Heart left ventricle (tissue), 16 donors: ENCODE results near the gene MORC3. TPM values are rescaled to one million over a fixed set of nuclear protein-coding genes. Genes with fewer than 3 reads are reported as not detected.
"Not testable (repeated sequence)": the region's sequence is repeated elsewhere in the genome, so short reads cannot be mapped to it uniquely, and the experiment has no call there.

Source experiments
- ATAC-seq, 4 donors: fragments of 200-7000 bp; cut with Tn5 transposase; one replicate each; pipeline ENCODE4 v1.9.1; 2020 to 2022; ENCODE audit warnings: moderate library complexity in 4 of 4, mild to moderate bottlenecking in 3 of 4, moderate number of reproducible peaks in 1 of 4
- DNase-seq, 5 donors: peaks; one replicate each; pipeline ENCODE4 v3.0.0-alpha.2; 2020
- H3K27ac ChIP-seq, 12 donors: fragments of 200-600 bp; sonication (generic) in 4 of 12; one replicate each; pipeline versions ENCODE4 v1.5.0 to v1.8.0; 2016 to 2022; ENCODE audit warnings: mild to moderate bottlenecking in 2 of 12
- H3K27me3 ChIP-seq, 9 donors: fragments of 200-600 bp; sonication (generic) in 2 of 9; one replicate each; pipeline versions ENCODE4 v1.5.1 to v1.8.0; 2016 to 2022; ENCODE audit warnings: mild to moderate bottlenecking in 3 of 9
- H3K36me3 ChIP-seq, 9 donors: fragments of 200-600 bp; sonication (generic) in 2 of 9; one replicate each; pipeline versions ENCODE4 v1.5.0 to v1.8.0; 2018 to 2022; ENCODE audit warnings: mild to moderate bottlenecking in 2 of 9
- H3K4me1 ChIP-seq, 12 donors: fragments of 200-600 bp; sonication (generic) in 4 of 12; one replicate each; pipeline versions ENCODE4 v1.5.0 to v1.8.0; 2016 to 2022; ENCODE audit warnings: mild to moderate bottlenecking in 3 of 12
- H3K4me3 ChIP-seq, 12 donors: fragments of 200-600 bp; sonication (generic) in 4 of 12; one replicate each; pipeline versions ENCODE4 v1.5.0 to v1.8.0; 2017 to 2022; ENCODE audit warnings: mild to moderate bottlenecking in 9 of 12, moderate library complexity in 4 of 12
- H3K9me3 ChIP-seq, 12 donors: fragments of 200-600 bp; sonication (generic) in 4 of 12; one replicate each; pipeline versions ENCODE4 v1.5.0 to v1.8.0; 2016 to 2022; ENCODE audit warnings: mild to moderate bottlenecking in 1 of 12
- CTCF ChIP-seq, 12 donors: fragments of 200-600 bp; sonication (generic) in 4 of 12; IDR thresholded peaks; one replicate each; pipeline versions ENCODE4 v1.5.0 to v1.8.0; 2018 to 2022; ENCODE audit warnings: antibody characterized with exemption in 12 of 12, mild to moderate bottlenecking in 5 of 12
- POLR2A ChIP-seq, 2 donors: fragments of 450-650 bp; IDR thresholded peaks; one replicate each; pipeline ENCODE4 v1.6.1; 2017; ENCODE audit warnings: antibody characterized with exemption in 2 of 2, mild to moderate bottlenecking in 2 of 2, moderate library complexity in 2 of 2
- WGBS, 4 donors: extraction: QIAGEN DNeasy Blood & Tissue Kit in 2 of 4; methylation state at CpG; one replicate each; pipeline versions ENCODE4 v1.1.5 to v1.1.7; 2013 to 2018; 5-methylcytosine and 5-hydroxymethylcytosine counted together
- intact Hi-C, 10 donors: fragments of 100-400 bp; cut with DNase I; formaldehyde crosslinking; loops; one replicate each; pipeline versions ENCODE4 v1.11.1 to v1.14.2; 2022
- polyA plus RNA-seq, 2 donors: library from polyadenylated mRNA; stranded (reverse); fragments of 200-250 nt; gene quantifications; one replicate each; pipeline ENCODE4 v1.2.3, GENCODE V29; 2013
- total RNA-seq, 9 donors: library from RNA; depleted of rRNA in 2 of 9; stranded (reverse); fragments of >200 nt in 2 of 9; fragmentation: NEBNext Ultra II Directional in 3 of 9; extraction: Animal tissue kit (Norgen Biotek cat#: 25700) in 3 of 9; gene quantifications; one replicate each; pipeline versions ENCODE4 v1.1.0 to v1.2.4, GENCODE V29; 2016 to 2023
- donor health status: ischemic (EF 13 %, LVEDD 7.1; RV severe dilation, severe dysfunction).
- donor health status: healthy with polysubstance abuse.
- donor health status: DM: no; HTN: yes; CAD: no.
- donor health status: DM: no; HTN: no; CAD: no.
- donor health status: ischemic (EF 25% LVEDD 6.9; RV normal size, moderate dysfunction).
- donor health status: ischemic (EF 25% LVEDD 5.7; RV mildly dilated, moderate dysfunction).
- donor health status: healthy.
- donor health status: DM: yes; HTN: yes; CAD: no.
- donor health status: ischemic (EF 35%, LVEDD 5.7; RV mildly dilated, moderate dysfunction).
- donor health status: nonischemic (EF 11% LVEDD 7.7; RV severe dilation, severe dysfunction).
- donor health status: DM: yes; HTN: yes; CAD: no.
- donor health status: PGD.
- donor health status: ischemic (EF 29% LVEDD 5.4; RV normal size, mild dysfunction).
- donor health status: nonischemic (EF 23%, LVEDD 6.1; RV moderate dilation, normal function).

Gene MORC3
- total and polyA plus RNA-seq, 11 donors, result 9.0 to 21.3 (median 17.3) TPM

GRCh38 chr21:36316872-36317484 is 3.0 kb upstream of the MORC3 start:
- TF ChIP-seq POLR2A (IDR thresholded peaks at IDR 0.05) (no peak), CTCF (IDR thresholded peaks at IDR 0.05) (no peak)
- Histone ChIP-seq H3K4me1 (peaks cover 0 to 19% (median 7%) of the 10 kb centered on the region in 12 donors), H3K4me3 (no peak overlapping the region), H3K36me3 (no peaks in the 10 kb centered on the region), H3K27me3 (no peaks in the 10 kb centered on the region), H3K9me3 (peaks cover 0 to 12% (median 0%) of the 10 kb centered on the region in 12 donors), H3K27ac (no peak overlapping the region)
- intact Hi-C loops, result no loop called here
- WGBS, 4 donors, result 84 to 88% (median 87%) methylated on average over 14 of the region's 14 CpGs
- no peak for ATAC-seq
- no peak for DNase-seq

- peak in 1 of 5 donors; percentile 46 for DNase-seq
These were observed 611 bp upstream of the MORC3 start for GRCh38 chr21:36319406-36319766.

GRCh38 chr21:36320421-36321324 is 676 bp downstream of the MORC3 start:
- Histone ChIP-seq H3K9me3 (no peaks in the 10 kb centered on the region), H3K27me3 (no peaks in the 10 kb centered on the region), H3K4me1 (peaks cover 0 to 56% (median 35%) of the 10 kb centered on the region in 12 donors), H3K27ac (peak overlapping the region; percentile 94 to 99 (median 98)), H3K4me3 (peak overlapping the region; percentile 62 to 92 (median 81)), H3K36me3 (peaks cover 0 to 19% (median 13%) of the 10 kb centered on the region in 9 donors)
- DNase-seq (peak in 4 of 5 donors; percentile 73 to 87 (median 78)), ATAC-seq (peak in 3 of 4 donors; percentile 6 to 67 (median 42))
- intact Hi-C loops, result loop anchor here in 3 of 10 donors (1.0 to 5.0 kb wide), 4 partner anchors 163 to 186 kb away; partner anchors contain the start of genes DOP1B (in 3 of the 3) and CBR3 (in 1 of the 3)
- 1% methylated on average over 43 to 62 of the region's 62 CpGs for WGBS, 4 donors
- TF ChIP-seq POLR2A (IDR thresholded peaks at IDR 0.05), result no peak
- peak in 1 of 12 donors; percentile 19 for TF ChIP-seq CTCF (IDR thresholded peaks at IDR 0.05)

More at GRCh38 chr21:36319406-36319766, 611 bp upstream of the MORC3 start:
- H3K27ac ChIP-seq, result peak overlapping the region; percentile 94 to 99 (median 98)
- not testable (repeated sequence) for ATAC-seq, H3K36me3 ChIP-seq, H3K27me3 ChIP-seq, H3K9me3 ChIP-seq
- 51 to 62% (median 55%) methylated on average over 17 of the region's 17 CpGs for WGBS, 4 donors
- H3K4me3 ChIP-seq, result peak overlapping the region in 11 of 12 donors; percentile 62 to 92 (median 81)
- peaks cover 0 to 43% (median 26%) of the 10 kb centered on the region in 12 donors for H3K4me1 ChIP-seq
- intact Hi-C loops, result loop anchor here in 1 of 10 donors (2.0 kb wide), 1 partner anchor 21 kb away; no protein-coding TSS in a partner anchor

- Histone ChIP-seq H3K4me3 (peak overlapping the region in 11 of 12 donors; percentile 62 to 92 (median 81)), H3K36me3 (peaks cover 0 to 20% (median 13%) of the 10 kb centered on the region in 9 donors), H3K4me1 (peaks cover 0 to 61% (median 35%) of the 10 kb centered on the region in 12 donors), H3K9me3 (no peaks in the 10 kb centered on the region), H3K27me3 (no peaks in the 10 kb centered on the region), H3K27ac (peak overlapping the region; percentile 94 to 99 (median 98))
- DNase-seq, result no peak
- ATAC-seq, result no peak
- 14 to 20% (median 15%) methylated on average over 8 of the region's 8 CpGs for WGBS, 4 donors
- TF ChIP-seq CTCF (IDR thresholded peaks at IDR 0.05) (no peak), POLR2A (IDR thresholded peaks at IDR 0.05) (no peak)
- intact Hi-C loops, result loop anchor here in 3 of 10 donors (2.0 to 5.0 kb wide), 3 partner anchors 164 to 187 kb away; partner anchors contain the start of genes DOP1B (in 2 of the 3) and CBR3 (in 1 of the 3)
These were observed 1.5 kb downstream of the MORC3 start for GRCh38 chr21:36321325-36322082.
